HepG2 (cell line): ENCODE data around the gene PGC. TPM values are rescaled to one million over a fixed set of nuclear protein-coding genes. Genes with fewer than 3 reads are reported as not detected.

Experiments
- AFF4 ChIP-seq: sonication (generic); formaldehyde crosslinking; IDR thresholded peaks from 2 replicates; pipeline ENCODE4 v1.4.0; 2020; ENCODE audit warnings: missing genetic modification reagents
- ATF2 ChIP-seq: sonication (generic); formaldehyde crosslinking; IDR thresholded peaks from 2 replicates; pipeline ENCODE4 v1.4.0; 2020; ENCODE audit warnings: missing genetic modification reagents
- CAMTA2 ChIP-seq: sonication (generic); formaldehyde crosslinking; IDR thresholded peaks from 2 replicates; pipeline ENCODE4 v1.4.0; 2020; ENCODE audit warnings: mild to moderate bottlenecking, missing genetic modification reagents, borderline replicate concordance
- FOXA3 ChIP-seq: IDR thresholded peaks from 2 replicates; pipeline ENCODE4 v1.6.1; 2016; ENCODE audit warnings: missing genetic modification reagents, missing compliant biosample characterization
- HOMEZ ChIP-seq: IDR thresholded peaks from 2 replicates; pipeline ENCODE4 v1.6.1; 2016; ENCODE audit warnings: low read depth
- KAT8 ChIP-seq: IDR thresholded peaks from 2 replicates; pipeline ENCODE4 v1.6.1; 2016; ENCODE audit warnings: missing genetic modification reagents, missing compliant biosample characterization
- MAFK ChIP-seq, 2 experiments: IDR thresholded peaks in 1 of 2; conservative IDR thresholded peaks in 1 of 2; 2 replicates each; pipeline ENCODE4 v1.6.1; 2011; ENCODE audit warnings: improper control_type of control experiment in 2 of 2, low read length in 2 of 2
- MEIS1 ChIP-seq: sonication (generic); formaldehyde crosslinking; IDR thresholded peaks from 2 replicates; pipeline ENCODE4 v1.9.0; 2021; ENCODE audit warnings: mild to moderate bottlenecking, missing genetic modification reagents, moderate library complexity, borderline replicate concordance
- NAIF1 ChIP-seq: sonication (generic); formaldehyde crosslinking; IDR thresholded peaks from 2 replicates; pipeline ENCODE4 v1.5.0; 2020; ENCODE audit warnings: mild to moderate bottlenecking, missing genetic modification reagents, borderline replicate concordance
- NR0B2 ChIP-seq: sonication (generic); formaldehyde crosslinking; IDR thresholded peaks from 2 replicates; pipeline ENCODE4 v1.4.0; 2020; ENCODE audit warnings: mild to moderate bottlenecking, missing genetic modification reagents
- PHF21A ChIP-seq: sonication (generic); formaldehyde crosslinking; IDR thresholded peaks from 2 replicates; pipeline ENCODE4 v1.5.0; 2020; ENCODE audit warnings: mild to moderate bottlenecking, missing genetic modification reagents
- RCOR2 ChIP-seq: IDR thresholded peaks from 2 replicates; pipeline ENCODE4 v1.6.1; 2016; ENCODE audit warnings: missing biosample characterization, missing genetic modification reagents
- TEAD3 ChIP-seq: optimal IDR thresholded peaks from 2 replicates; pipeline ENCODE3; 2016; ENCODE audit warnings: borderline replicate concordance
- U2AF2 ChIP-seq: fragments of 200-400 bp; formaldehyde crosslinking; IDR thresholded peaks from 2 replicates; pipeline ENCODE4 v1.6.1; 2017; ENCODE audit warnings: low read depth, mild to moderate bottlenecking, low read length
- ZNF143 ChIP-seq: sonication (generic); formaldehyde crosslinking; IDR thresholded peaks from 2 replicates; pipeline ENCODE4 v1.4.0; 2020; ENCODE audit warnings: missing genetic modification reagents
- ZNF724P ChIP-seq: sonication (generic); formaldehyde crosslinking; IDR thresholded peaks from 2 replicates; pipeline ENCODE4 v1.8.0; 2022; ENCODE audit warnings: missing genetic modification reagents, borderline replicate concordance
- polyA plus RNA-seq, 8 experiments: library from polyadenylated mRNA; depleted of rRNA in 3 of 8; stranded (reverse) in 7 of 8; unstranded in 1 of 8; fragments of >200 nt; fragmentation: Illumina TruSeq in 4 of 8; extraction: Trizol in 4 of 8; gene quantifications; 2 replicates each; pipeline versions ENCODE4 v1.2.1 to v1.2.3, GENCODE V29; 2011 to 2016; ENCODE audit warnings: low read depth in 4 of 8, missing spikeins in 1 of 8, mixed read lengths in 1 of 8; ENCODE audit not compliant: insufficient read depth in 1 of 8
- total RNA-seq, 5 experiments: library from RNA; depleted of rRNA; stranded (reverse); fragments of >200 nt; fragmentation: Illumina TruSeq; extraction: Trizol; gene quantifications; 2 replicates each; pipeline ENCODE4 v1.2.3, GENCODE V29; 2016; ENCODE audit warnings: low read depth in 1 of 5
- TF ChIP-seq, protein P1 (sequence below): fragments of 450-650 bp; IDR thresholded peaks from 2 replicates; pipeline ENCODE4 v1.6.1; 2017

PGC gene
- total and polyA plus RNA-seq, 2 of the 13 experiments (the other 11 are each of a cell fraction or from before 2014, with no cell fraction given), result 426 to 502 TPM

DNA sequence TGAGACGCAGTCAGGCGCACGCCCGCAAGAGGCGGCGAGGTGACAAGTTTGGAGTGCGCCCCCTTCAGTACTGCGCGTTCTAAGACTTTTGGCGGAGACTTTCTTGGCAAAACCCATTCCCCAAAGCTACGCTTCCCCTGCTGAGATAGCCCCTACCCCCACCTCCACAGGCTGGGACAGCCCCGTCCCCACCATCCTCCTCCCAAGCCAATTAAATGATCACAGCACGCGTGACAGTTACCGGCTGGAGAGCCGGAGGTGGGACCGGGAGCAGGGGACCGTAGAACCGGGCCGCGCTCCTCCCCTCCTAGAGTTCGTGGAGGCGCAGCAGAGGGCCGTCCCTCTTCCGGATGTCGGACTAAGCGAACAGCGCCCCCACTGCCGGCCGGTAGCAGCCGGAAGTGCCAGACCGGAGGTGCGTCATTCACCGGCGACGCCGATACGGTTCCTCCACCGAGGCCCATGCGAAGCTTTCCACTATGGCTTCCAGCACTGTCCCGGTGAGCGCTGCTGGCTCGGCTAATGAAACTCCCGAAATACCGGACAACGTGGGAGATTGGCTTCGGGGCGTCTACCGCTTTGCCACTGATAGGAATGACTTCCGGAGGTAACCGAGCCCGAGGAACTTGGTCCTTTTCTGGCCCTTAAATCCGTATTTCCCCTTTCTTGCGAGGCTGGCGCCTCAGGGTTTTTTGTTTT, 40.2 kb upstream of the PGC start, which contains the start of gene TOMM6 (continued):
- TF ChIP-seq CAMTA2 (no peak), ZNF143 (CRISPR knock-in tag) (peak; percentile 77), MEIS1 (CRISPR knock-in tag) (peak; percentile 59; the same call in 1 of the 2 replicates), U2AF2 (no peak), AFF4 (CRISPR knock-in tag) (no peak), MAFK (conservative IDR thresholded peaks at IDR 0.05 in 1 of 2, IDR thresholded peaks at IDR 0.05 in 1 of 2; ENCODE audit: low read length in 2 of 2) (no peak), ZNF724P (CRISPR knock-in tag) (0 out of 2 replicates have a peak, but pooled peaks have one; percentile 81), NR0B2 (CRISPR knock-in tag) (0 out of 2 replicates have a peak, but pooled peaks have one; percentile 53), RCOR2 (CRISPR knock-in tag) (no peak), PHF21A (CRISPR knock-in tag) (peak; percentile 56; the same call in 1 of the 2 replicates), KAT8 (CRISPR knock-in tag) (peak; percentile 100), NAIF1 (CRISPR knock-in tag) (peak; percentile 90; the same call in 1 of the 2 replicates), ATF2 (CRISPR knock-in tag) (peak; percentile 93), HOMEZ (CRISPR knock-in tag) (peak; percentile 58; the same call in 1 of the 2 replicates), FOXA3 (peak; percentile 57; the same call in 1 of the 2 replicates), TEAD3 (peak; percentile 69)
- TF ChIP-seq, protein P1, sequence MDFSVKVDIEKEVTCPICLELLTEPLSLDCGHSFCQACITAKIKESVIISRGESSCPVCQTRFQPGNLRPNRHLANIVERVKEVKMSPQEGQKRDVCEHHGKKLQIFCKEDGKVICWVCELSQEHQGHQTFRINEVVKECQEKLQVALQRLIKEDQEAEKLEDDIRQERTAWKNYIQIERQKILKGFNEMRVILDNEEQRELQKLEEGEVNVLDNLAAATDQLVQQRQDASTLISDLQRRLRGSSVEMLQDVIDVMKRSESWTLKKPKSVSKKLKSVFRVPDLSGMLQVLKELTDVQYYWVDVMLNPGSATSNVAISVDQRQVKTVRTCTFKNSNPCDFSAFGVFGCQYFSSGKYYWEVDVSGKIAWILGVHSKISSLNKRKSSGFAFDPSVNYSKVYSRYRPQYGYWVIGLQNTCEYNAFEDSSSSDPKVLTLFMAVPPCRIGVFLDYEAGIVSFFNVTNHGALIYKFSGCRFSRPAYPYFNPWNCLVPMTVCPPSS, result no peak
